HG02623 (cell line): ENCODE data around the gene PGM2L1.
"Not testable (repeated sequence)": the region's sequence is repeated elsewhere in the genome, so short reads cannot be mapped to it uniquely, and the experiment has no call there.

Experiments used
- ATAC-seq: cut with Tn5 transposase; IDR thresholded peaks from one replicate; pipeline ENCODE4 v1.9.1; 2021; ENCODE audit warnings: moderate library complexity; ENCODE audit not compliant: unreplicated experiment

PGM2L1 gene

GRCh38 chr11:74398244-74399159 is at the start of gene PGM2L1:
TSS of gene PGM2L1 (minus strand) at chr11:74398433. CDS start at chr11:74398161, 272 bp downstream.
- ATAC-seq: peak; percentile 93

- ATAC-seq: no peak
Observed at GRCh38 chr11:74447720-74448119, 49.5 kb upstream of the PGM2L1 start.

- no peak for ATAC-seq
Observed at GRCh38 chr11:74446532-74446938, 48.3 kb upstream of the PGM2L1 start.

- ATAC-seq: no peak
Observed at GRCh38 chr11:74444173-74444826, 46.1 kb upstream of the PGM2L1 start.

GRCh38 chr11:74443071-74443864 is 45.0 kb upstream of the PGM2L1 start:
- ATAC-seq: no peak

GRCh38 chr11:74442636-74443035 is 44.4 kb upstream of the PGM2L1 start:
- no peak for ATAC-seq

GRCh38 chr11:74438681-74439080 is 40.4 kb upstream of the PGM2L1 start:
- ATAC-seq: no peak

- no peak for ATAC-seq
Observed at GRCh38 chr11:74437441-74438042, 39.3 kb upstream of the PGM2L1 start.

GRCh38 chr11:74434528-74434927 is 36.3 kb upstream of the PGM2L1 start:
- no peak for ATAC-seq

GRCh38 chr11:74429205-74429604 is 31.0 kb upstream of the PGM2L1 start:
- ATAC-seq: no peak

- ATAC-seq: no peak
Observed at GRCh38 chr11:74427384-74427886, 29.2 kb upstream of the PGM2L1 start.

- ATAC-seq: no peak
Observed at GRCh38 chr11:74425100-74425499, 26.9 kb upstream of the PGM2L1 start.

GRCh38 chr11:74418509-74418895 is 20.3 kb upstream of the PGM2L1 start:
- ATAC-seq: no peak

GRCh38 chr11:74417860-74418508 is 19.8 kb upstream of the PGM2L1 start:
- ATAC-seq: no peak

GRCh38 chr11:74417379-74417804 is 19.2 kb upstream of the PGM2L1 start:
- ATAC-seq: no peak

- not testable (repeated sequence) for ATAC-seq
Observed at GRCh38 chr11:74416974-74417373, 18.7 kb upstream of the PGM2L1 start.

GRCh38 chr11:74412733-74413359 is 14.6 kb upstream of the PGM2L1 start:
- no peak for ATAC-seq

- ATAC-seq: no peak
Observed at GRCh38 chr11:74412321-74412720, 14.1 kb upstream of the PGM2L1 start.

- ATAC-seq: no peak
Observed at GRCh38 chr11:74409633-74410032, 11.4 kb upstream of the PGM2L1 start.
